Mesenchymal stem cell (in vitro differentiated cells and primary cell): ENCODE data around the gene ITGB2.

Experiments
- DNase-seq: peaks from one replicate; pipeline ENCODE4 v3.0.0-alpha.2; 2013
- H2AFZ ChIP-seq: one replicate; pipeline ENCODE4 v1.6.1; 2013; ENCODE audit warnings: low read depth, mild to moderate bottlenecking, control low read depth, inconsistent platforms, low read length, moderate library complexity
- H2AK5ac ChIP-seq: 2 replicates; pipeline ENCODE4 v1.6.1; 2013; ENCODE audit warnings: low read length, moderate library complexity, mild to moderate bottlenecking, inconsistent platforms; ENCODE audit not compliant: severe bottlenecking
- H2BK120ac ChIP-seq: one replicate; pipeline ENCODE4 v1.6.1; 2013; ENCODE audit warnings: low read depth, mild to moderate bottlenecking, inconsistent platforms, low read length, moderate library complexity
- H2BK12ac ChIP-seq, 2 experiments: one replicate each; pipeline ENCODE4 v1.6.1; 2013; ENCODE audit warnings: inconsistent platforms in 2 of 2, low read length in 2 of 2, mild to moderate bottlenecking in 2 of 2, moderate library complexity in 2 of 2, control low read depth in 1 of 2
- H2BK15ac ChIP-seq: one replicate; pipeline ENCODE4 v1.6.1; 2013; ENCODE audit warnings: mild to moderate bottlenecking, low read depth, inconsistent platforms; ENCODE audit not compliant: poor library complexity, severe bottlenecking
- H2BK5ac ChIP-seq: 2 replicates; pipeline ENCODE4 v1.6.1; 2013; ENCODE audit warnings: low read depth, mild to moderate bottlenecking, low read length, control low read depth, inconsistent platforms; ENCODE audit not compliant: poor library complexity, severe bottlenecking
- H3K14ac ChIP-seq, 2 experiments: one replicate each; pipeline ENCODE4 v1.6.1; 2013; ENCODE audit warnings: inconsistent platforms in 2 of 2, low read length in 2 of 2, control low read depth in 1 of 2, mild to moderate bottlenecking in 1 of 2, moderate library complexity in 1 of 2
- H3K18ac ChIP-seq, 2 experiments: one replicate each; pipeline ENCODE4 v1.6.1; 2013; ENCODE audit warnings: inconsistent platforms in 2 of 2, low read length in 2 of 2, control low read depth in 1 of 2, low read depth in 1 of 2, mild to moderate bottlenecking in 1 of 2
- H3K23ac ChIP-seq, 2 experiments: one replicate each; pipeline ENCODE4 v1.6.1; 2013; ENCODE audit warnings: inconsistent platforms in 2 of 2, low read length in 2 of 2, mild to moderate bottlenecking in 2 of 2, moderate library complexity in 2 of 2, control low read depth in 1 of 2
- H3K27ac ChIP-seq: 2 replicates; pipeline ENCODE4 v1.5.1; 2013; ENCODE audit warnings: mild to moderate bottlenecking, moderate library complexity, low read length, control low read depth, inconsistent platforms; ENCODE audit not compliant: poor library complexity, severe bottlenecking
- H3K27me3 ChIP-seq, 2 experiments: 2 replicates each; pipeline versions ENCODE4 v1.6.1 to v1.7.0; 2013; ENCODE audit warnings: low read length in 2 of 2, mild to moderate bottlenecking in 2 of 2, moderate library complexity in 2 of 2, control low read depth in 1 of 2, inconsistent platforms in 1 of 2; ENCODE audit not compliant: control insufficient read depth in 1 of 2, insufficient read depth in 1 of 2
- H3K36me3 ChIP-seq, 2 experiments: 2 replicates each; pipeline versions ENCODE4 v1.6.1 to v1.7.0; 2013; ENCODE audit warnings: low read length in 2 of 2, control low read depth in 1 of 2, inconsistent platforms in 1 of 2, low read depth in 1 of 2, mild to moderate bottlenecking in 1 of 2; ENCODE audit not compliant: insufficient read depth in 2 of 2, control insufficient read depth in 1 of 2
- H3K4ac ChIP-seq, 2 experiments: one replicate each; pipeline ENCODE4 v1.6.1; 2013; ENCODE audit warnings: inconsistent platforms in 2 of 2, low read length in 2 of 2, mild to moderate bottlenecking in 2 of 2, moderate library complexity in 2 of 2, control low read depth in 1 of 2, low read depth in 1 of 2
- H3K4me1 ChIP-seq: 2 replicates; pipeline ENCODE4 v1.6.1; 2013; ENCODE audit warnings: low read depth, low read length, control low read depth; ENCODE audit not compliant: control insufficient read depth, insufficient read depth
- H3K4me2 ChIP-seq: 2 replicates; pipeline ENCODE4 v1.6.1; 2013; ENCODE audit warnings: low read length, mild to moderate bottlenecking, inconsistent platforms; ENCODE audit not compliant: poor library complexity, severe bottlenecking
- H3K4me3 ChIP-seq, 2 experiments: 2 replicates each; pipeline versions ENCODE4 v1.5.1 to v1.7.0; 2013; ENCODE audit warnings: low read length in 2 of 2, mild to moderate bottlenecking in 2 of 2, control low read depth in 1 of 2, low read depth in 1 of 2; ENCODE audit not compliant: insufficient read depth in 1 of 2
- H3K79me1 ChIP-seq: replicated peaks from 2 replicates; pipeline ENCODE4 v1.6.1; 2013; ENCODE audit warnings: mild to moderate bottlenecking, control low read depth, low read length, inconsistent platforms; ENCODE audit not compliant: poor library complexity, severe bottlenecking
- H3K9ac ChIP-seq: 2 replicates; pipeline ENCODE4 v1.7.0; 2013; ENCODE audit warnings: mild to moderate bottlenecking, low read length, moderate library complexity
- H3K9me3 ChIP-seq: 2 replicates; pipeline ENCODE4 v1.7.0; 2013; ENCODE audit warnings: mild to moderate bottlenecking, low read length; ENCODE audit not compliant: control insufficient read depth
- H4K8ac ChIP-seq: one replicate; pipeline ENCODE4 v1.6.1; 2013; ENCODE audit warnings: inconsistent platforms, mild to moderate bottlenecking, low read length, moderate library complexity
- H4K91ac ChIP-seq: one replicate; pipeline ENCODE4 v1.6.1; 2013; ENCODE audit warnings: mild to moderate bottlenecking, low read length, inconsistent platforms
- WGBS: methylation state at CpG from one replicate; pipeline ENCODE4 v1.1.7; 2013; ENCODE audit warnings: mixed read lengths; 5-methylcytosine and 5-hydroxymethylcytosine counted together

Gene ITGB2

DNA sequence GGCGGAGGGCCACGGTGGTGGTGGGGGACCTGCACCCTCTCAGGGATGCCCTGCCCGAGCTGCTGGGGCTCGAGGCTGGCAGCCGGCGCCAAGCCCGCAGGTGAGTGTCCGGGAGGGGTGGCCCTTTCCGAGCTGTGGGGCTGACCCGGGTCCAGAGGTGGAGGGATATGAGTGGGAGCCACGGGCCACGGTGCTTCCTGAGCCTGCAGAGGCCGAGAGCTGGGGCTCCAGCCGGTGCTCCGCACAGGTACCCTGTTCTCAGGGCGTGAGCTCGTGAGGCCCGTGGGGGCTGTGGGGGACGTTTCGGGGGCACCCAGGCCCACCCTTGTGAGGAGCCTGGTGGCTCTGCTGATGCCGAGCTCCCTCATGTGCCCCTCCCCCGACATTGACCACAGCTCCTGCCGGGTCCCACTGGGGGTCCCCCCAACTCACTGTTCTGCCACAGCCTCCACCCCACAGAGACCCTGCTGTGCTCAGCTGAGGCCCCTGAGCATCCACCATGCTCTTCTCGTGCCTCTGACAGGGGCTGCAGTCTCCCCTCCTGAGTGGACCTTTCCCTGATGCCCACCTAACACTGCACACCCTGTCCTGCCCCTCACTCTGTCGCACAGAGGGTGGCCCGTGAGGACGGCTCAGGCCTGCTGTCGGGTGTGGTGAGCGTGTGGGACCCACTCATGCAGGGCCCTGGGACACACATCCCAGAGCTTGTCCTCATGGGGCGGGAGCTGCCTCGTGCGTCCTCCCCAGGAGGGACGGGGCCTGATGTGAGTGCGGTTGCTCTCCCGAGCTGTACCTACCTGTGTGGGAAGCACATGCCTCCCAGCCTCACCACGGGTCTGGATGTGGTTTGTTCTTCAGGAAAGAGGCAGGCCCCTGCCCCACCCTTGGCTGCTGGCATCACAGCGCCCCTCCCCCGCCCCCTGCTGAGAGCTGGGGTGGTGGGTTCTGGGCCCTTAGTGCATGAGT, 46.7 kb upstream of the ITGB2 start:
- Histone ChIP-seq H3K27me3 (no peaks in the 10 kb centered on the region), H3K36me3 (peaks cover 25 to 41% of the 10 kb centered on the region in 2 experiments), H3K79me1 (peaks cover 13% of the 10 kb centered on the region), H3K9me3 (no peaks in the 10 kb centered on the region), H2BK120ac (no peak overlapping the region), H2BK5ac (no peak overlapping the region), H3K23ac (no peak overlapping the region), H2BK12ac (peak overlapping the region in 1 of 2 experiments; percentile 74), H3K4ac (no peak overlapping the region), H2AK5ac (peak overlapping the region; percentile 33), H3K4me3 (no peak overlapping the region), H3K18ac (peak overlapping the region in 1 of 2 experiments; percentile 79), H2BK15ac (no peak overlapping the region), H2AFZ (no peak overlapping the region), H3K27ac (no peak overlapping the region), H3K9ac (peak overlapping the region; percentile 38), H3K14ac (no peak overlapping the region), H4K91ac (peak overlapping the region; percentile 85), H3K4me2 (no peak overlapping the region), H4K8ac (no peak overlapping the region), H3K4me1 (peaks cover 60% of the 10 kb centered on the region)
- WGBS, result 96% methylated on average over 38 of the region's 38 CpGs
- DNase-seq, result no peak

DNA sequence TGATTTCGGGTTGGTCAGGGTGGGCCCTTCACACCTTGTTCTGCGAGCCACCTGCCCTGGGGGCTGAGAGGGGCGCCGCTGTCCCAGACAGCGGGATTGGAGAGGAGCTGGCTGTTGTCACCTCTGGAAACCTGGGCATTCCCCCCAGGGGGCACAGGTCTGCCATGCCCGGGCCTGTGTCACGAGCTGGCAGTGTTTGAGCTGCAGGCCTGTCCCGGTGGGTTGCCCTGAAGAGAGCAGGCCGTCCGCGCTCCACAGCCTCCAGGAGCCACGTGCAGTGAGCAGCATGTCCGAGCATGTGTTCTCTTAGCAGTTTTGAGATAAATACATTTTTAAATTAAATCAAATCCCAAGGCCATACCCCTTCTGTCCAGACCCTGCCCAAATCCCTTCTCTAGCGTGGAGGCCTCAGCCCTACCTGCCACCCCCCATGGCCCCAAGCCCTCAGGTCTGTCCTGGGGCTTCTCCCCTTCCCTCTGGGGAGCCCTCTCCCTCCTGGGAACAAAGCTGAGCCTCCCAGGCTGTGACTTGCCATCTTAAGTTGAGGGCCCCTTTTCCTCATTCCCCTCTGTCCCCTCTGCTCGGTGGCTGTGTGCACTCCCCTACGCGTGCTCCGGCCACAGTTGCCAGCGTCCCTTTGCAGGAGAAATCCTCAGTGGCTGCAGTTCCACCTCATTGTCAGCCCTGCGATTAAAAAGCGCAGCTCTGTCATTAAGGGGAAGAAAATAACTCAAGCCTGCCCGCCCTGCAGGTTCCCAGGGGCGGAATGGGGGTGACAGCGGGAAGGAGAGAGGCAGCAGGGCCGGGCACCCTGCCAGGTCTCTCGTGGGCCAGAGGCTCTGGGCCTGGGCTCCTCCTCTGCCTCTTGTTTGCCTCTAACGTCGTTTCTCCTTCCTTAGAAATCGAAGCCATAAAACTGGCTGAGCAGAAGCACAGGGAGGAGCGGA, 45.7 kb upstream of the ITGB2 start:
- Histone ChIP-seq H3K4ac (peak overlapping the region in 1 of 2 experiments; percentile 41), H3K4me3 (no peak overlapping the region), H4K8ac (peak overlapping the region; percentile 40), H3K27ac (no peak overlapping the region), H2BK12ac (peak overlapping the region in 1 of 2 experiments; percentile 48), H3K79me1 (peaks cover 13% of the 10 kb centered on the region), H3K18ac (peak overlapping the region; percentile 28 to 61), H3K23ac (peak overlapping the region in 1 of 2 experiments; percentile 17), H2BK120ac (peak overlapping the region; percentile 54), H3K4me2 (no peak overlapping the region), H3K36me3 (peaks cover 33 to 38% of the 10 kb centered on the region in 2 experiments), H3K4me1 (peaks cover 62% of the 10 kb centered on the region), H2BK5ac (no peak overlapping the region), H3K14ac (peak overlapping the region in 1 of 2 experiments; percentile 21), H3K9ac (peak overlapping the region; percentile 38), H2BK15ac (peak overlapping the region; percentile 92), H3K27me3 (no peaks in the 10 kb centered on the region), H2AK5ac (peak overlapping the region; percentile 97), H2AFZ (no peak overlapping the region), H3K9me3 (no peaks in the 10 kb centered on the region), H4K91ac (peak overlapping the region; percentile 45)
- 90% methylated on average over 30 of the region's 30 CpGs for WGBS
- no peak for DNase-seq

DNA sequence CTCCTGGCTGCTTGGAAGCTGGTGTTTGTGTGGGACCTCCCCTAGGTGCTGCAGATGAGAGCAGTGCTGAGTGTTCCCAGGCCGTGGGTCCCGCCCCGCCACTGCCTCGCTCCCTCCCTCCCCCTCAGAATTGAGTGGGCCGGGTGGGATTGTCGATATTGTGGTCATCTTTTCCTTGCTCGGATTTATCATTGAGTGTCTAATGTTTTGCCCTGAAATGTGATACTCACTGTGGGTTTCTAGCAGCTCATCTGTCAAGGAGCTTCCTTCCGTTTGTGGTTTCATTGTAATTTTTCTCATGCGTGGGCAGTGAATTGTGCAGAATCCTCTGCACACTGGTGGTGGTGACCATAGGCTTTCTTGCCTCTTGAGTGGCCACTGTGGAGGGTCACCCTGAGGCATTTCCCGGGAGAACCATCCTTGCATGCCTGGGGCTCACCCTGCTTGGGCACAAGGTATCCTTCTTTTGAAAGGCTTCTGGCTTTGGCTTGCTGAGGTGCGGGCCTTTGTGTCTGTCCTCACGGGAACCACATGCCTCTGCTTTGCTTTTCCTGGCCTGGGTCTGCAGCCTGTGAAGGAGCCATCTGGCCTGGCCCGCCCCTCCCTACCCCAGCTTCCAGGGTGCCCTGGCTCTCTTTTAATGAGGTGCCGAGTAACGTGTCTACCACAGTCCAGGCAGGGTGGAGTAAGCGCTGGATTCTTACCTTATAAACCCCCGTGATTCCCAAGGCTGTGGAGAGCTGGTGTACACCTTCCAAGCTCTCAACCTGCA, 44.7 kb upstream of the ITGB2 start:
- Histone ChIP-seq H3K79me1 (peaks cover 15% of the 10 kb centered on the region), H2BK120ac (no peak overlapping the region), H2AK5ac (peak overlapping the region; percentile 89), H3K4me1 (peaks cover 57% of the 10 kb centered on the region), H2BK12ac (peak overlapping the region in 1 of 2 experiments; percentile 48), H3K9me3 (no peaks in the 10 kb centered on the region), H3K4me3 (no peak overlapping the region), H3K4me2 (peak overlapping the region; percentile 40), H4K8ac (peak overlapping the region; percentile 50), H3K18ac (peak overlapping the region; percentile 38 to 67), H3K14ac (peak overlapping the region in 1 of 2 experiments; percentile 31), H2BK15ac (no peak overlapping the region), H4K91ac (peak overlapping the region; percentile 18), H3K27me3 (no peaks in the 10 kb centered on the region), H2BK5ac (no peak overlapping the region), H3K23ac (peak overlapping the region in 1 of 2 experiments; percentile 14), H3K36me3 (peaks cover 37 to 38% of the 10 kb centered on the region in 2 experiments), H2AFZ (no peak overlapping the region), H3K9ac (no peak overlapping the region), H3K4ac (no peak overlapping the region), H3K27ac (peak overlapping the region; percentile 55)
- WGBS, result 82% methylated on average over 16 of the region's 17 CpGs
- DNase-seq, result peak; percentile 37
